Measurements from ENCODE around the gene DPP4. TPM values are rescaled to one million over a fixed set of nuclear protein-coding genes. Genes with fewer than 3 reads are reported as not detected.

The DPP4 gene
- total and polyA plus RNA-seq, 2 donors (not counting 3 experiments of a cell fraction or from before 2014, with no cell fraction given): 0.84 to 6.2 TPM

GRCh38 chr2:162100579-162100978 lies 26.6 kb upstream of the DPP4 start:
- dilution Hi-C loops (cut with MboI; ENCODE audit: extremely low pct_ligation_motif_present, low sequenced_read_pairs): no loop called here
- POLR2A ChIA-PET: no interaction called here

DNA sequence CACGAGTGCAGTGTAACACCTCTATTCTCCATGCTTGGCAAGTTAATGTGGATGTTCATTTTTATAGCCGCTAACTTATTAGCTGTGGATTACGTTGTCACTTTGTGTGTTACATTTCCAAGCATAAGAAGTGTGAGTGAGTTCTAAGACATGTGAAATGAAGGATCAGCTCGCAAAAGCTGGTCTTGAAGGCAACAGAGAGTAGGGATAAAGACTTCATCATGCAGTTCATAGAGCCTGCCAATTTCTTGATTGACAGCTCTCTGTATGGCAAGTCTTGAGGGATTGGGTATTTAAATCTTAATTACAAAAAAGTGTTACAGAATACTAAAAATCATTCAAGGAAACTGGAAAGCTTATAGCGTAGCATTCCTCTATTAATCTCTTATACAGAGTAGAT lies 25.8 kb upstream of the DPP4 start:
- Histone ChIP-seq H3K9me3 (replicated peaks; ENCODE audit: control insufficient read depth, insufficient read depth, low read length) (no peaks in the 10 kb centered on the region), H3K4me2 (ENCODE audit: insufficient read depth, low read length) (no peak overlapping the region), H3K27me3 (ENCODE audit: control insufficient read depth in 2 of 2, insufficient read depth in 2 of 2, low read length in 2 of 2) (no peaks in the 10 kb centered on the region), H3K79me2 (ENCODE audit: control insufficient read depth, insufficient read depth, low read length) (no peaks in the 10 kb centered on the region), H3K4me1 (ENCODE audit: control insufficient read depth, extremely low read depth, insufficient read depth, low read length) (no peaks in the 10 kb centered on the region), H3K9me1 (replicated peaks; ENCODE audit: control insufficient read depth, extremely low read depth, insufficient read depth, low read length) (no peaks in the 10 kb centered on the region), H3K4me3 (replicated peaks in 1 of 3; ENCODE audit: insufficient read depth in 1 of 3, low read depth in 1 of 3, low read length in 3 of 3) (no peak overlapping the region), H3K27ac (ENCODE audit: insufficient read depth, low read depth, low read length) (no peak overlapping the region), H3K36me3 (ENCODE audit: control insufficient read depth in 2 of 2, extremely low read depth in 1 of 2, insufficient read depth in 2 of 2, low read length in 2 of 2) (no peaks in the 10 kb centered on the region), H3K9ac (replicated peaks; ENCODE audit: extremely low read depth, insufficient read depth, low read length) (no peak overlapping the region), H4K20me1 (replicated peaks; ENCODE audit: control insufficient read depth, extremely low read depth, insufficient read depth, low read length) (no peaks in the 10 kb centered on the region), H2AFZ (ENCODE audit: low read depth, low read length) (no peak overlapping the region)
- DNase-seq (ENCODE audit: low read depth, low spot score) (no peak), FAIRE-seq (no peak)
- no TSS peak for BruUV-seq (replicated peaks)
- POLR2A ChIA-PET: no interaction called here
- CTCF ChIA-PET: no interaction called here
- dilution Hi-C loops (cut with MboI; ENCODE audit: extremely low pct_ligation_motif_present, low sequenced_read_pairs): no loop called here
- intact Hi-C loops (cut with micrococcal nuclease): no loop called here
- no peak for TF ChIP-seq MYC (IDR thresholded peaks at IDR 0.05; ENCODE audit: low read depth, low read length)
- TF ChIP-seq MAX (IDR thresholded peaks at IDR 0.05; ENCODE audit: insufficient read depth, insufficient read length): no peak
- TF ChIP-seq JUN (IDR thresholded peaks at IDR 0.05; ENCODE audit: borderline replicate concordance, insufficient read depth, insufficient read length, low read depth): no peak
- TF ChIP-seq POLR2AphosphoS5 (IDR thresholded peaks at IDR 0.05; ENCODE audit: insufficient read depth, low read depth, low read length): no peak
- TF ChIP-seq FOS (IDR thresholded peaks at IDR 0.05; ENCODE audit: borderline replicate concordance, insufficient read depth, low read length): no peak
- no peak for TF ChIP-seq GATA2 (IDR thresholded peaks at IDR 0.05; ENCODE audit: insufficient read depth, insufficient read length, low read depth, low read length)
- TF ChIP-seq, protein P1, sequence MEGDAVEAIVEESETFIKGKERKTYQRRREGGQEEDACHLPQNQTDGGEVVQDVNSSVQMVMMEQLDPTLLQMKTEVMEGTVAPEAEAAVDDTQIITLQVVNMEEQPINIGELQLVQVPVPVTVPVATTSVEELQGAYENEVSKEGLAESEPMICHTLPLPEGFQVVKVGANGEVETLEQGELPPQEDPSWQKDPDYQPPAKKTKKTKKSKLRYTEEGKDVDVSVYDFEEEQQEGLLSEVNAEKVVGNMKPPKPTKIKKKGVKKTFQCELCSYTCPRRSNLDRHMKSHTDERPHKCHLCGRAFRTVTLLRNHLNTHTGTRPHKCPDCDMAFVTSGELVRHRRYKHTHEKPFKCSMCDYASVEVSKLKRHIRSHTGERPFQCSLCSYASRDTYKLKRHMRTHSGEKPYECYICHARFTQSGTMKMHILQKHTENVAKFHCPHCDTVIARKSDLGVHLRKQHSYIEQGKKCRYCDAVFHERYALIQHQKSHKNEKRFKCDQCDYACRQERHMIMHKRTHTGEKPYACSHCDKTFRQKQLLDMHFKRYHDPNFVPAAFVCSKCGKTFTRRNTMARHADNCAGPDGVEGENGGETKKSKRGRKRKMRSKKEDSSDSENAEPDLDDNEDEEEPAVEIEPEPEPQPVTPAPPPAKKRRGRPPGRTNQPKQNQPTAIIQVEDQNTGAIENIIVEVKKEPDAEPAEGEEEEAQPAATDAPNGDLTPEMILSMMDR (IDR thresholded peaks at IDR 0.05; ENCODE audit: extremely low read depth in 1 of 2, insufficient read depth in 1 of 2, low read depth in 1 of 2, low read length in 2 of 2): no peak
- no peak for TF ChIP-seq EZH2 (IDR thresholded peaks at IDR 0.05; ENCODE audit: borderline replicate concordance, low read depth, low read length, severe bottlenecking)
- TF ChIP-seq POLR2A (IDR thresholded peaks at IDR 0.05; ENCODE audit: low read depth, low read length): no peak

More at GRCh38 chr2:162100579-162100978, 26.6 kb upstream of the DPP4 start:
- H3K4me3 ChIP-seq (replicated peaks in 1 of 3; ENCODE audit: insufficient read depth in 1 of 3, low read depth in 1 of 3, low read length in 3 of 3): no peak overlapping the region
- H3K9ac ChIP-seq (replicated peaks; ENCODE audit: extremely low read depth, insufficient read depth, low read length): no peak overlapping the region
- H3K4me2 ChIP-seq (ENCODE audit: insufficient read depth, low read length): no peak overlapping the region
- H3K79me2 ChIP-seq (ENCODE audit: control insufficient read depth, insufficient read depth, low read length): no peaks in the 10 kb centered on the region
- no peaks in the 10 kb centered on the region for H4K20me1 ChIP-seq (replicated peaks; ENCODE audit: control insufficient read depth, extremely low read depth, insufficient read depth, low read length)
- CTCF ChIA-PET: no interaction called here
- no peaks in the 10 kb centered on the region for H3K27me3 ChIP-seq (ENCODE audit: control insufficient read depth in 2 of 2, insufficient read depth in 2 of 2, low read length in 2 of 2)
- no peak for TF ChIP-seq POLR2AphosphoS5 (IDR thresholded peaks at IDR 0.05; ENCODE audit: insufficient read depth, low read depth, low read length)
- TF ChIP-seq, protein P1 (IDR thresholded peaks at IDR 0.05; ENCODE audit: extremely low read depth in 1 of 2, insufficient read depth in 1 of 2, low read depth in 1 of 2, low read length in 2 of 2): no peak
- no peaks in the 10 kb centered on the region for H3K9me1 ChIP-seq (replicated peaks; ENCODE audit: control insufficient read depth, extremely low read depth, insufficient read depth, low read length)
- BruUV-seq (replicated peaks): no TSS peak
- no peak overlapping the region for H3K27ac ChIP-seq (ENCODE audit: insufficient read depth, low read depth, low read length)
- no peaks in the 10 kb centered on the region for H3K4me1 ChIP-seq (ENCODE audit: control insufficient read depth, extremely low read depth, insufficient read depth, low read length)
- H3K36me3 ChIP-seq (ENCODE audit: control insufficient read depth in 2 of 2, extremely low read depth in 1 of 2, insufficient read depth in 2 of 2, low read length in 2 of 2): no peaks in the 10 kb centered on the region
- no peak overlapping the region for H2AFZ ChIP-seq (ENCODE audit: low read depth, low read length)
- intact Hi-C loops (cut with micrococcal nuclease): no loop called here
- FAIRE-seq: no peak
- no peaks in the 10 kb centered on the region for H3K9me3 ChIP-seq (replicated peaks; ENCODE audit: control insufficient read depth, insufficient read depth, low read length)
- DNase-seq (ENCODE audit: low read depth, low spot score): no peak
